GM21717 (cell line): ENCODE results near the gene AARS1.
"Not testable (repeated sequence)": the region's sequence is repeated elsewhere in the genome, so short reads cannot be mapped to it uniquely, and the experiment has no call there.

Experiments used
- ATAC-seq: cut with Tn5 transposase; IDR thresholded peaks from one replicate; pipeline ENCODE4 v1.9.1; 2021; ENCODE audit warnings: mild to moderate bottlenecking, moderate library complexity; ENCODE audit not compliant: unreplicated experiment

Gene AARS1

GRCh38 chr16:70276392-70276791, 12.9 kb downstream of the AARS1 start:
- no peak for ATAC-seq

GRCh38 chr16:70271696-70272095, 17.6 kb downstream of the AARS1 start:
- ATAC-seq, result no peak

- no peak for ATAC-seq
These were observed 19.1 kb downstream of the AARS1 start for GRCh38 chr16:70270176-70270575.

GRCh38 chr16:70269471-70269870, 19.8 kb downstream of the AARS1 start:
- no peak for ATAC-seq

GRCh38 chr16:70267922-70268321, 21.4 kb downstream of the AARS1 start:
- not testable (repeated sequence) for ATAC-seq

GRCh38 chr16:70267516-70267915, 21.8 kb downstream of the AARS1 start:
- no peak for ATAC-seq

GRCh38 chr16:70259903-70260302, 29.4 kb downstream of the AARS1 start:
- not testable (repeated sequence) for ATAC-seq

GRCh38 chr16:70258946-70259345, 30.4 kb downstream of the AARS1 start:
- no peak for ATAC-seq

- ATAC-seq, result no peak
These were observed 31.2 kb downstream of the AARS1 start for GRCh38 chr16:70258065-70258464.

GRCh38 chr16:70257391-70257790, 31.9 kb downstream of the AARS1 start:
- ATAC-seq, result no peak

- ATAC-seq, result no peak
These were observed 33.7 kb downstream of the AARS1 start for GRCh38 chr16:70255574-70255973.

- ATAC-seq, result no peak
These were observed 34.4 kb downstream of the AARS1 start for GRCh38 chr16:70254965-70255286.

GRCh38 chr16:70254180-70254964, 34.9 kb downstream of the AARS1 start:
- no peak for ATAC-seq

GRCh38 chr16:70253291-70254106, 35.8 kb downstream of the AARS1 start:
- ATAC-seq, result no peak

GRCh38 chr16:70252355-70252988, 36.8 kb downstream of the AARS1 start:
- ATAC-seq, result no peak

GRCh38 chr16:70251629-70252354, 37.5 kb downstream of the AARS1 start, which contains the start of gene EXOSC6:
Gene EXOSC6 (minus strand): TSS chr16:70251940. CDS start chr16:70251900, 40 bp downstream.
- peak; percentile 85 for ATAC-seq

- ATAC-seq, result peak; percentile 40
These were observed 38.3 kb downstream of the AARS1 start for GRCh38 chr16:70250748-70251628.

GRCh38 chr16:70249697-70250096, 39.6 kb downstream of the AARS1 start:
- ATAC-seq, result not testable (repeated sequence)

GRCh38 chr16:70238773-70239172, 50.5 kb downstream of the AARS1 start:
- not testable (repeated sequence) for ATAC-seq

GRCh38 chr16:70231831-70232230, 57.5 kb downstream of the AARS1 start:
- ATAC-seq, result not testable (repeated sequence)
